A204.1 (cell line): ENCODE data around the gene DENND5B.
"Not testable (repeated sequence)": the region's sequence is repeated elsewhere in the genome, so short reads cannot be mapped to it uniquely, and the experiment has no call there.

Experiments used
- FAIRE-seq: peaks from 2 replicates; lab custom pipeline; 2012; peaks lifted over from hg19 to GRCh38; lab: Jason Lieb, UNC

Gene DENND5B

GRCh38 chr12:31590642-31591379 lies at the start of gene DENND5B:
Gene DENND5B (minus strand): TSS chr12:31591136. CDS start chr12:31590832, 304 bp downstream.
- FAIRE-seq: no peak

GRCh38 chr12:31634620-31635019 lies 43.7 kb upstream of the DENND5B start:
- no peak for FAIRE-seq

GRCh38 chr12:31633464-31633863 lies 42.5 kb upstream of the DENND5B start:
- FAIRE-seq: no peak

GRCh38 chr12:31631809-31632208 lies 40.9 kb upstream of the DENND5B start:
- FAIRE-seq: no peak

GRCh38 chr12:31631023-31631724 lies 40.2 kb upstream of the DENND5B start:
- FAIRE-seq: no peak

- no peak for FAIRE-seq
Measured at GRCh38 chr12:31629756-31630732, 39.1 kb upstream of the DENND5B start.

- no peak for FAIRE-seq
Measured at GRCh38 chr12:31627456-31628054, 36.6 kb upstream of the DENND5B start.

GRCh38 chr12:31626270-31626995 lies 35.5 kb upstream of the DENND5B start:
- FAIRE-seq: no peak

GRCh38 chr12:31622038-31622437 lies 31.1 kb upstream of the DENND5B start:
- no peak for FAIRE-seq

- FAIRE-seq: no peak
Measured at GRCh38 chr12:31620311-31620710, 29.4 kb upstream of the DENND5B start.

GRCh38 chr12:31618228-31619025 lies 27.5 kb upstream of the DENND5B start:
- FAIRE-seq: no peak

- no peak for FAIRE-seq
Measured at GRCh38 chr12:31612819-31613218, 21.9 kb upstream of the DENND5B start.

GRCh38 chr12:31608299-31608698 lies 17.4 kb upstream of the DENND5B start:
- not testable (repeated sequence) for FAIRE-seq

- no peak for FAIRE-seq
Measured at GRCh38 chr12:31605531-31605930, 14.6 kb upstream of the DENND5B start.

GRCh38 chr12:31603546-31604009 lies 12.6 kb upstream of the DENND5B start:
- no peak for FAIRE-seq

- FAIRE-seq: no peak
Measured at GRCh38 chr12:31600750-31601149, 9.8 kb upstream of the DENND5B start.

GRCh38 chr12:31600252-31600651 lies 9.3 kb upstream of the DENND5B start:
- no peak for FAIRE-seq

GRCh38 chr12:31599053-31599452 lies 8.1 kb upstream of the DENND5B start:
- no peak for FAIRE-seq

GRCh38 chr12:31597066-31597465 lies 6.1 kb upstream of the DENND5B start:
- no peak for FAIRE-seq

- FAIRE-seq: no peak
Measured at GRCh38 chr12:31594681-31595080, 3.7 kb upstream of the DENND5B start.
